Measurements from ENCODE around the gene ZNF467. TPM values are rescaled to one million over a fixed set of nuclear protein-coding genes. Genes with fewer than 3 reads are reported as not detected.

The ZNF467 gene
- total RNA-seq, 1 donor from 2014 or later = 3.6 TPM

DNA sequence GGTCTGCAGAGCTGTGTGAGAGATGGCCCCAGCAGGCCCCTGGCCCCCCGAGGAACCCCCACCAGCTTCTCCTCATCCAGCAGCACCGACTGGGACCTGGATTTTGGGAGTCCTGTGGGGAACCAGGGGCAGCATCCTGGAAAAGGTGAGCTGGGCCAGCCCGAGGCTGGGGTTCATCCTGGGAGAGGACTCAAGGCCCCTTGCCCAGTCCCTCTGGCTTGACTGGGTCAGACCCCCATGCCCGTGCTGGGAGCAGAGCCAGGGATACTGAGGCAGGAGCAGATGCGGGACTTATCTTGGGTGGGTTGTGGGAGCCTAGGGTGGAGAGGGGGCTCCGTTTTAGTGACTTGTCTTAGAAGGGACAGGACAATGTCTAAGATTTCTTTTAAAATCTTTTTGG, 47.5 kb downstream of the ZNF467 start:
- no peak for ATAC-seq

GRCh38 chr7:149725426-149725821, 48.0 kb downstream of the ZNF467 start:
- no peak for ATAC-seq

DNA sequence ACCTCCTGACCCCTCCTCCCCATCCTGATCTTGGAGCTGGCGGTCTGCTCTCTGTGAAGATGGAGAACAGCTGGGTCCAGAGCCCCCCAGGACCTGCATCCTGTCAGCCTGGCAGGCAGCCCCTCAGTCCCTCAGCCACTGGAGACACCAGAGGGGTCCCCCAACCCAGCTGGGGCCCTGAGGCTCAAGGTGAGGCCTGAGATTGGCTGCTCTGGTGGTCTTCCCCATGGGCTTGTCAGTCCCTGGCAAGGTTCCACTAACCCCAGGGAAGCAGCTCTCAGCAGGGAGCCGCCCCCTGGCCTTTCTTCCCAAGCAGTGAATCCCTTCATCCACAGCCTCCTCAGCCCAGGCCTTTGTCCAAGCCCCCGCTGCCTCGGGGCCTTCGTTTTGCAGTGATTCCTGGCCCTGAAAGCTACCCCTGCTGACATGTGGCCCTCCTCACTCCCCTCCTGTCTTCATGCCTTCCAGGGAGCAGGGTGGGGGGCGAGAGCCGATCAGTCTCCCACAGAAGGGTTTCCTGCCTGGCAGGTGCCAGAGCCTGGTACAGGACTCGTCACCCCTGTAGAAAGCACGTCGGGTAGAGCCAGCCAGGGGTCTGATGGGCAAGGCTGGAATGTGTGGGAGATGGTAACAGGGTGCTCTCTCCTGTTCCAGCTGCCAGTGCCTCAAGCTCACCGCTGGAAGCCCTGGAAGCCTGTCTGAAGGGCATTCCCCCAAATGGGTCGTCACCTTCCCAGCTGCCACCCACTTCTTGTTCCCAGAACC, 48.5 kb downstream of the ZNF467 start:
- ATAC-seq = no peak

DNA sequence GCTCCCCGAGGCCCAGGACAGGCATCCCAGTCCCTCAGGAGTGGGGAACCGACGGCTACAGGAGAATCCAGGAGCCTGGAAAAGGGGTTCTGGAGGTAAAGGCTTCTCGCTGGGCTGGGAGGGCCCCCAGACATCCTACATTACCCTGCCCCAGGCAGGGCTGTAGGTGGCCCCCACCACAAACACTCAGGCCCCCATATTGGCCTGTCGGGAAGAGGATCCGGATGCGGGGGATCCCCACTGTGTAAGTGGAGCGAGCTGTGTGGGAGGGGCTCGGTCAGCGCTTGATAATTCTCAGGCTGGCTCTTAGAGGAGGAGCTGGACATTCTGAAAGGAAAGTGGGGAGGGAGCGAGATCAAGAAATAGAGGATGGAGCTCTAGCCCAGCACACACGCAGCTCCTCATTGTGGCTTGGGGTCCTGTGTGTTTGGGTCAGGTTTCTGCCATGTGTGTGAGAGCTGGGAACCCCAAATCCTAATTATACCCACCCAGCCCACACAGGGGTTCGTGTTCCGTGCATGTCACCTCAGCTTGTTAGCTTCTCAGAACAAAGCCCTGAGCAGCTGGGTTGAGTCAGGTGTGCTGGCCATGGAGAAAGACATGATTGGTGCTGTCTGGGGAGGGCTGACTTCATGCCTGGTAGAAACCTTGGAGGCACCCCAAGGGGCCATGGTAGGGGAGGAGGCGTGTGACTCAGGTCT, 49.4 kb downstream of the ZNF467 start:
- no peak for ATAC-seq

DNA sequence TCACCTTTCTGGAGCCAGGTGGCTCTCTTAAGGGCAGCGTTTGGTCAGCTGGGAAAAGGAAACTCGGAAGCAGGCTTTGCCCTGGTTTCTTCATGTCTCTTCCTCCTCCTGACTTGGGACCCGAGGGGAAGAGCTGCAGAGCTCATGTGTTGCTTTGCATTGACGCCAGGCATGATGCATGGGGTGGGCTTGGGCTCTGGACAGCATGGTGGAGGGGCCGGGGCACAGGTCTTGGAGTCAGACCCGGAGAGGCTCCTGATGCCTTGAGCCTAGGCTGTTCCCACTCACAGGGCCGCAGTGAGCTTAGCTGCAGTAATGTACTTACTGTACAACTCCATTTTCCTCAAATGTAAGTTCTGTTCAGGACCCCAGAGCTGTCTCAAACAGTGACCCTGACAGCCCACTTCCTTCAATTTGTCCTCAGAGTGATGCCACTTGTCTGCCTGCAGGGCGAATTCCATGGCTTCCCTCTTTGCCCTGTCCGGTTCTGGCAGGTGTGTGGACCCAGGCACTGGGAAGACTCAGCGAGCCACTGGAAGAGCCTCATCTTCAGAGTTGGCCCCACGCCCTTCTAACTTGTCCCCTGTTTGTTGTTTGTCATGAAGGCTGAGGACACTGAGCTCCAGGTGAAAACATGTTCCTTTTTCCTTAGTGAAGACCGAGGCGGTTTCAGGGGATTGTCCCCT, 50.2 kb downstream of the ZNF467 start:
- no peak for ATAC-seq

- no peak for ATAC-seq
Measured at GRCh38 chr7:149722356-149722957, 50.9 kb downstream of the ZNF467 start.

DNA sequence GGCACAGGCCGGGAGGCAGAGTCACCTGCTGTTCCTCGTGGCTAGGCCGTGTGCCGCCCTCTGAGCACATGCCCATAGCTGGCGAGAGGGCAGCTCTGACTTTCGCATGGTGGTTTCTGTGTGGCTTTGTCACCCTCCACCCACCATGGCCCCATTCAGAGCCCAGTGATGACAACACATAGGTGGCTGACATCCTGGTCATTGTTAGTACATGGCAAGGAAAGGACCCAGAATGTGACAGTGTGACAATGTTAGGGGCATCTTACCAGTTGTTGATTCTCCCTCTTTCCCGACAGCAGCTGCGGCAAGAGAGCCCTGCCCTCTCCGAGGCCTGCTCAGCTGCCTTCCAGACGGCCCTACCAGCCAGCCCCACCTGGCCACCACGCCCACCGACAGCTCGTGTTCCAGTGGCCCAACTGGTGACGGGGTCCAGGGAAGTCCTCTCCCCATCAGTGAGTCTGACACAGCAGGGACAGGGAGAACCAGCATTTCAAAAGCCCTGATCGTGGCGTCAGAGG, 52.2 kb downstream of the ZNF467 start:
- no peak for ATAC-seq

DNA sequence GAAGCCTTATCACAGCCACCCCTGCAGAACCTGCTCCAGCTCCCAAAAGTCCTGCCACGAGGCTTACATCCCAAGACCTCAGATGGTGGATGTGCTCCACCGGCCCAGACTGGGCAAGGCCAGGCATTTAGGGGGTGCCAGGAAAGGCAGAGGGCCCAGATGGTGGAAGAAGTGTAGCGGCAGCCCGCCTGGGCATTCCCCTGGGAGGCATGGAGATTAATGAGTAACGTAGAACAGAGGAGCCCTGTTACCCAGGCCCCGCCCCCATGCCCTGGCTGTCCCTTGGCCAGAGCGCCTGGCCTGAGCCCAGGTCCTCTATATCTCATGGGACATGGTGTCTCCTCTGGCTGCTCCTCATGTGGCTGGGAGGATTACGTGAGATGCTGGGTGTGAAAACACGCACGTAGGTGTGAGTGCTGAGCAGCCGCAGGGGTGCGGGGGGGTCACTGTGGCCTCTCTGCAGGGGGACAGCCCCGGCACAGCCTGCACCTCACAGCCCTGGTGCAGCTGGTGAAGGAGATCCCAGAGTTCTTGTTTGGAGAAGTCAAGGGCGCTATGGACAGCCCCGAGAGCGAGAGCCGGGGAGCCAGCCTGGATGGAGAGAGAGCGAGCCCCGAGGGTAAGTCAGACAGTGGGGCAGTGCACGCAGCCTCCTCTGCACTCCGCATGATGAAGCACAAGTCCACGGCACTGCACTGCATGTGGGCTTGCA, 52.9 kb downstream of the ZNF467 start:
- ATAC-seq = no peak

DNA sequence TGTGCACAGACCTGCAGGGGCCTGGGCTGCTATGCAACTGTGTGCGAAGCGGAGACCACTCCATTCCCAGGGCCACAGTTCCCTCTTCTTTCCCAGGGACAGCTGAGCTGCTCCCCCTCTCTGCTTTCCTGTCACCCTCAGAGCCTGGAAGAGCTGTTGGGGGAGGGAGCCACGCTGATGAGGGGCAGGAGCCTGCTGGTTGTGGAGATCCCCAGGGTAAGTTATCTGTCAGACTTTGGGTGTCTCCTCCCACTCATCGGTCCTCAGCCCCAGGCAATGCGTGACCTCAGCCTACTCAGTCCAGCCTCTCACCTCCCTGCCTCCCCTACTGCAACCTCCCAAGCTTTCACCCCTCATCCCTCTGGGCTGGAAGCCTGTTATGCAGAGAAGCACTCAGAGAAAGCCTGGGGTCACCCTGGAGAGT, 53.5 kb downstream of the ZNF467 start:
- ATAC-seq = no peak

DNA sequence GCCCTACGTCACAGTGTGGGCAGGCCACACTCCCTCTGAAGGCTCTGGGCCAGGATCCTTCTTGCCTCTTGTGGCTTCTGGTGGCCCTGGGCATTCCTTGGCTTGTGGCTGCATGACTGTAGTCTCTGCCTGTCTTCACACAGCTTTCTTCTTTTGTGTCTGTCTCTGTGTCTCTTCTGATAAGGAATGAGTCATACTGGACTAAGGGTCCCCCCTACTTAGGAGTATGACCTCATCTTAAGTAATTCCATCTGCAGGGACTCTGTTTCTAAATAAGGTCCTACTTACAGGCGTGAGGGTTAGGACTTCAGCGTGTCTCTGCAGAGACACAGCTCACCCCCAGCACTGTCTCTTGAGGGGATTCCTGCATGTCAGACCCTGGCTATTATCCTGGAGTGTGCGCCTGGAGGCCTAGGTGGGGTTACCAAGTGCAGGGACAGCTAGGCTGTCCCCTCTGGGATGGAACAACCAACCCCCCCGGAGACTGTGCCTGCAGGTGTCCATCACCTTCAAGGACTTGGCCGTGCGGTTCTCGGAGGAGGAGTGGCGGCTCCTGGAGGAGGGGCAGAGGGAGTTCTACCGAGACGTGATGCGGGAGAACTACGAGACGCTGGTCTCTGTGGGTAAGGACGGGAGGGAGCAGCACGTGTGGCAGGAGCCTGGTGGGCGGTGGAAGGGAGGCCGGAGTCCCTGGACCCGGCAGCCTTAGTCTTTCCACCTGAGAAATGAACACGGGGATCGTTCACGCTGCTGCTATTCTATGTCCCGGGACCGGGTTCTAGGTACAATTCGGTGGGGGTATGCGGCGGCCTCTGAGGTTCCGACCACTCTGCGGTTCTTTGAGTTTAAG, 54.1 kb downstream of the ZNF467 start:
- ATAC-seq = no peak

- ATAC-seq = no peak
Measured at GRCh38 chr7:149718730-149719049, 54.7 kb downstream of the ZNF467 start.

DNA sequence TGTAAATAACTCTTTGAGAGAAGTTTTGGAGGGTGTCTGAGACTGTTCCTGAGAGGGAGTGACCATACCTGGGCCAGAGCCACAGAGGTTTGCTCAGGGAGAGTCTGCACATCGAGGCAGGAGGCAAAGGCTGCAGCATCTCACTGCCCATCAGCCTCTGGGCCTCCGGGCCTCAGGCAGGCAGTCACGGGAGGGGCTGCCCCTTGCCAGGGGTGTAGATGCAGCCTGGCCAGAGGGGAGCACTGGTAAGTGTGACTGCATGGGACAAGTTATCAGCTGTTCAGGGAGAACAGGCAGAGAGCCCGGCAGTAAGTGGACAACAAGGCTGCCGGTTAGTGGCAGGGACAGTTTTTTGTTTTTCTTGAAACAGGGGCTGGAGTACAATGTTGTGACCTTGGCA, 55.9 kb downstream of the ZNF467 start:
- ATAC-seq = no peak

DNA sequence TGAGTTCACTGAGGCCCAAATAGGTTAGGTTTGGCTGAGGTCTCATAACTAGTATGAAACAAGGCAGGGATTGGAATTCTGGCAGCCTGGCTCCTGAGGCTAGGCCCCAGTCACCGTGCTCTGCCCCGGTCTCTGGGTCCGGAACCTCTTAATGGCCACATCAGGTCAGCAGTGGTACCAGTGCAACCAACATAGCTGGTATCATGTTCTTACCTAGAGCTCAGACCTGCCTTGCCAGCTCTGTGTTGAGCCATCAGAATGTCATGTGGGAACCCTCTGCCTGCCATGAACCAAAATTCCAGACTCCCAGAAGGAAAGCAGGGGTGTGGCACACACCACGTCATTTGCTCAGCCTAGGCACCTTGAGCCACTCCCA, 56.5 kb downstream of the ZNF467 start:
- ATAC-seq = peak; percentile 9

GRCh38 chr7:149716007-149716931, 57.1 kb downstream of the ZNF467 start:
- peak; percentile 78 for ATAC-seq

DNA sequence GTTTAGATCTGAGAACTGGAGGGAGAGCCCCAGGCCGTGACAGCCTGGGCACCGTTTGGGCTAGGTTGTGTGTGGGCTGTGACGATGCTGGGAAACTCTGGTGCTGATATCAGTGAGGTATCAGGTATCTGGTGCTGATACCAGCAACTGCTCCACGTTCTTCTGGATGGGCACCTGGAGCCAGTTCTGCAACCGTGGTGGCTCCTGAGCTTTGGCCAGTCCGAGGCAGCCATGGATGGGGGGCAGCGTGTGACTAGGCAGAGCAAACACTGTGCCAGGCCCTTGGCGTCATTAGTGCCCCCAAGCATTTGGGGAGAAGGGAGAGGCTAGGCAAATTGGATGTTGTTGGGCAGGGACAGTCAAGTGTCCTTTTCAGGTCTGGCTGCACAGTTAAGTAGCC, 57.9 kb downstream of the ZNF467 start:
- no peak for ATAC-seq

GRCh38 chr7:149714910-149715471, 58.4 kb downstream of the ZNF467 start:
- peak; percentile 2 for ATAC-seq

All from esophagus mucosa (tissue), 1 donor.